GM23338 (cell line): Measurements from ENCODE around the gene PLS3. TPM values are rescaled to one million over a fixed set of nuclear protein-coding genes. Genes with fewer than 3 reads are reported as not detected.

ENCODE experiments used
- ATAC-seq: fragments of 200-7000 bp; cut with Tn5 transposase; 3 replicates; pipeline ENCODE4 v1.9.1; 2020
- DNase-seq: peaks from one replicate; pipeline ENCODE4 v3.0.0-alpha.2; 2015; ENCODE audit warnings: low spot score
- H2AFZ ChIP-seq: fragments of 200-600 bp; sonication (generic); 2 replicates; pipeline ENCODE4 v1.8.0; 2016; ENCODE audit warnings: antibody characterized with exemption, mild to moderate bottlenecking, moderate library complexity
- H3F3A ChIP-seq: fragments of 200-600 bp; sonication (generic); replicated peaks from 2 replicates; pipeline ENCODE4 v1.8.0; 2017; ENCODE audit warnings: antibody characterized with exemption, mixed run types, low read depth
- H3K27ac ChIP-seq: fragments of 200-600 bp; sonication (generic); 2 replicates; pipeline ENCODE4 v1.6.1; 2016; ENCODE audit warnings: low read depth
- H3K27me3 ChIP-seq: fragments of 200-600 bp; sonication (generic); 2 replicates; pipeline ENCODE4 v1.8.0; 2016; ENCODE audit warnings: mild to moderate bottlenecking, mixed run types, moderate library complexity; ENCODE audit not compliant: insufficient read depth
- H3K36me3 ChIP-seq: fragments of 200-600 bp; sonication (generic); 2 replicates; pipeline ENCODE4 v1.8.0; 2016; ENCODE audit warnings: mild to moderate bottlenecking; ENCODE audit not compliant: insufficient read depth
- H3K4me1 ChIP-seq: fragments of 200-600 bp; sonication (generic); 2 replicates; pipeline ENCODE4 v1.8.0; 2016; ENCODE audit warnings: mild to moderate bottlenecking, moderate library complexity; ENCODE audit not compliant: insufficient read depth
- H3K4me2 ChIP-seq: fragments of 200-600 bp; sonication (generic); 2 replicates; pipeline ENCODE4 v1.7.1; 2017; ENCODE audit warnings: mixed run types
- H3K4me3 ChIP-seq: fragments of 200-600 bp; sonication (generic); 2 replicates; pipeline ENCODE4 v1.6.1; 2016; ENCODE audit warnings: mixed run types
- H3K79me2 ChIP-seq: fragments of 200-600 bp; sonication (generic); replicated peaks from 2 replicates; pipeline ENCODE4 v1.8.0; 2017; ENCODE audit warnings: mild to moderate bottlenecking; ENCODE audit not compliant: insufficient read depth
- H3K9me2 ChIP-seq: fragments of 200-600 bp; sonication (generic); 2 replicates; pipeline ENCODE4 v1.8.0; 2017; ENCODE audit not compliant: insufficient read depth
- H4K20me1 ChIP-seq: fragments of 200-600 bp; sonication (generic); replicated peaks from 2 replicates; pipeline ENCODE4 v1.8.0; 2017; ENCODE audit warnings: mild to moderate bottlenecking; ENCODE audit not compliant: insufficient read depth
- H3K27ac Mint-ChIP-seq: 2 replicates; pipeline ENCODE4 v1.8.0; 2020; ENCODE audit warnings: inconsistent platforms, mild to moderate bottlenecking, moderate library complexity, mixed read lengths
- H3K27me3 Mint-ChIP-seq: 3 replicates; pipeline ENCODE4 v1.8.0; 2022; ENCODE audit warnings: low read depth, mild to moderate bottlenecking, moderate library complexity, mixed read lengths, inconsistent platforms; ENCODE audit not compliant: insufficient read depth, poor library complexity
- H3K36me3 Mint-ChIP-seq: 3 replicates; pipeline ENCODE4 v1.8.0; 2021; ENCODE audit warnings: low read depth, mild to moderate bottlenecking, inconsistent platforms, moderate library complexity, mixed read lengths
- H3K4me1 Mint-ChIP-seq: 3 replicates; pipeline ENCODE4 v1.8.0; 2020; ENCODE audit warnings: mild to moderate bottlenecking, inconsistent platforms, mixed read lengths
- H3K4me3 Mint-ChIP-seq: 3 replicates; pipeline ENCODE4 v1.8.0; 2021; ENCODE audit warnings: moderate library complexity, mild to moderate bottlenecking, inconsistent platforms, mixed read lengths
- H3K9me3 Mint-ChIP-seq: 3 replicates; pipeline ENCODE4 v1.8.0; 2020; ENCODE audit warnings: moderate library complexity, mild to moderate bottlenecking, inconsistent platforms, mixed read lengths
- EZH2 ChIP-seq: fragments of 200-600 bp; sonication (generic); IDR thresholded peaks from one replicate; pipeline ENCODE4 v1.8.0; 2017; ENCODE audit warnings: antibody characterized with exemption, mild to moderate bottlenecking, low read depth; ENCODE audit not compliant: unreplicated experiment
- EZH2phosphoT487 ChIP-seq: fragments of 200-600 bp; sonication (generic); IDR thresholded peaks from one replicate; pipeline ENCODE4 v1.8.1; 2018; ENCODE audit warnings: antibody characterized with exemption; ENCODE audit not compliant: unreplicated experiment
- JUNB ChIP-seq: IDR thresholded peaks from one replicate; pipeline ENCODE4 v1.6.1; 2016; ENCODE audit warnings: antibody characterized with exemption; ENCODE audit not compliant: unreplicated experiment
- NANOG ChIP-seq: IDR thresholded peaks from 2 replicates; pipeline ENCODE4 v1.6.1; 2016; ENCODE audit warnings: antibody characterized with exemption, borderline replicate concordance
- POLR2AphosphoS5 ChIP-seq: IDR thresholded peaks from 2 replicates; pipeline ENCODE4 v1.6.1; 2016; ENCODE audit warnings: antibody characterized with exemption, low read depth
- polyA plus RNA-seq: library from polyadenylated mRNA; unstranded; fragments of >200 nt; fragmentation: Nextera tagmentation; extraction: Ambion mirVana; gene quantifications from 2 replicates; pipeline ENCODE4 v1.2.1, GENCODE V29; 2016
- total RNA-seq: library from RNA; depleted of rRNA; stranded (reverse); fragments of >200 nt; shearing (Covaris generic); gene quantifications from 2 replicates; pipeline ENCODE4 v1.2.3, GENCODE V29; 2014
- TF ChIP-seq, protein P1 (sequence below): IDR thresholded peaks from 2 replicates; pipeline ENCODE4 v1.6.1; 2016; ENCODE audit warnings: antibody characterized with exemption
- TF ChIP-seq, protein P2 (sequence below), 2 experiments: fragments of 200-600 bp in 1 of 2; sonication (generic) in 1 of 2; conservative IDR thresholded peaks; 2 replicates each; pipeline versions ENCODE4 v1.5.1 to v1.6.1; 2016 to 2017; ENCODE audit warnings: antibody characterized with exemption in 2 of 2, low read depth in 2 of 2, mild to moderate bottlenecking in 2 of 2, moderate library complexity in 1 of 2
- TF ChIP-seq, protein P3 (sequence below): fragments of 250-450 bp; sonication (Bioruptor Pico); IDR thresholded peaks from 2 replicates; pipeline ENCODE4 v1.5.0; 2020; ENCODE audit warnings: mild to moderate bottlenecking, moderate library complexity
- TF ChIP-seq, protein P4 (sequence below): IDR thresholded peaks from one replicate; pipeline ENCODE4 v1.6.1; 2018; ENCODE audit warnings: antibody characterized with exemption; ENCODE audit not compliant: unreplicated experiment

PLS3 gene
- total and polyA plus RNA-seq, 2 experiments from 2014 or later: 81.6 to 128 TPM

DNA sequence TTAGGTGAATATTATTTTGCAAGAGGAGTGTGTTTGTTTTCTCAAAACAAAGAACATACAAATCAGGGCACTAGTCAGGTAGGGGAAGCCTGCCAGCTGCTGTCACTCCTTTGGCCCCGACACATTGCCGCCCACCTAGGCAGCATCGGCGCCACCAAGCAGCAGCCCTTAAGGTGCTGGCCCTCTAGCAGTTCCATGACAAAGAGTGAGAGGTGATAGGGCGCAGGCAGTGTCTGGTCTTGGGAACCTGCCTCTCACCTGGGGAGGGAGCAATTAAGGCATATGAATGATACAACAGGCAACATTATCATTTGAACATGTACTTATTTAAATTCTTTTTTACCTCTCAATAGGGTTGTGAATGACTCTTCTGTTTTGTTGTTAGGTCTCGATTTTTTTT is 135.1 kb downstream of the PLS3 start:
- Histone ChIP-seq H3K79me2 (no peaks in the 10 kb centered on the region), H3K4me1 (peaks cover 22% of the 10 kb centered on the region), H3K27me3 (no peaks in the 10 kb centered on the region), H3K4me2 (no peak overlapping the region), H4K20me1 (no peaks in the 10 kb centered on the region), H3K27ac (peak overlapping the region; percentile 86; the same call in 1 of the 2 replicates), H3K4me3 (no peak overlapping the region; the same call in 1 of the 2 replicates), H2AFZ (no peak overlapping the region), H3K9me2 (no peaks in the 10 kb centered on the region), H3F3A (no peaks in the 10 kb centered on the region), H3K36me3 (no peaks in the 10 kb centered on the region)
- H3K9me3 Mint-ChIP-seq: 0 out of 3 replicates have a peak, but pooled peaks cover 2% of the 10 kb centered on the region
- peaks cover 4% of the 10 kb centered on the region for H3K27me3 Mint-ChIP-seq
- H3K4me3 Mint-ChIP-seq: no peak overlapping the region
- TF ChIP-seq, protein P1, sequence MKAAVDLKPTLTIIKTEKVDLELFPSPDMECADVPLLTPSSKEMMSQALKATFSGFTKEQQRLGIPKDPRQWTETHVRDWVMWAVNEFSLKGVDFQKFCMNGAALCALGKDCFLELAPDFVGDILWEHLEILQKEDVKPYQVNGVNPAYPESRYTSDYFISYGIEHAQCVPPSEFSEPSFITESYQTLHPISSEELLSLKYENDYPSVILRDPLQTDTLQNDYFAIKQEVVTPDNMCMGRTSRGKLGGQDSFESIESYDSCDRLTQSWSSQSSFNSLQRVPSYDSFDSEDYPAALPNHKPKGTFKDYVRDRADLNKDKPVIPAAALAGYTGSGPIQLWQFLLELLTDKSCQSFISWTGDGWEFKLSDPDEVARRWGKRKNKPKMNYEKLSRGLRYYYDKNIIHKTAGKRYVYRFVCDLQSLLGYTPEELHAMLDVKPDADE: no peak
- TF ChIP-seq POLR2AphosphoS5: peak; percentile 38; the same call in 1 of the 2 replicates
- peak; percentile 83 for TF ChIP-seq NANOG
- TF ChIP-seq, protein P2, sequence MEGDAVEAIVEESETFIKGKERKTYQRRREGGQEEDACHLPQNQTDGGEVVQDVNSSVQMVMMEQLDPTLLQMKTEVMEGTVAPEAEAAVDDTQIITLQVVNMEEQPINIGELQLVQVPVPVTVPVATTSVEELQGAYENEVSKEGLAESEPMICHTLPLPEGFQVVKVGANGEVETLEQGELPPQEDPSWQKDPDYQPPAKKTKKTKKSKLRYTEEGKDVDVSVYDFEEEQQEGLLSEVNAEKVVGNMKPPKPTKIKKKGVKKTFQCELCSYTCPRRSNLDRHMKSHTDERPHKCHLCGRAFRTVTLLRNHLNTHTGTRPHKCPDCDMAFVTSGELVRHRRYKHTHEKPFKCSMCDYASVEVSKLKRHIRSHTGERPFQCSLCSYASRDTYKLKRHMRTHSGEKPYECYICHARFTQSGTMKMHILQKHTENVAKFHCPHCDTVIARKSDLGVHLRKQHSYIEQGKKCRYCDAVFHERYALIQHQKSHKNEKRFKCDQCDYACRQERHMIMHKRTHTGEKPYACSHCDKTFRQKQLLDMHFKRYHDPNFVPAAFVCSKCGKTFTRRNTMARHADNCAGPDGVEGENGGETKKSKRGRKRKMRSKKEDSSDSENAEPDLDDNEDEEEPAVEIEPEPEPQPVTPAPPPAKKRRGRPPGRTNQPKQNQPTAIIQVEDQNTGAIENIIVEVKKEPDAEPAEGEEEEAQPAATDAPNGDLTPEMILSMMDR (conservative IDR thresholded peaks at IDR 0.05; ENCODE audit: low read depth in 2 of 2): no peak
- no peak for TF ChIP-seq JUNB
- ATAC-seq: peak; percentile 85
- H3K27ac Mint-ChIP-seq: peak overlapping the region; percentile 88
- peaks cover 32% of the 10 kb centered on the region for H3K4me1 Mint-ChIP-seq
- DNase-seq: peak; percentile 40
- no peaks in the 10 kb centered on the region for H3K36me3 Mint-ChIP-seq

DNA sequence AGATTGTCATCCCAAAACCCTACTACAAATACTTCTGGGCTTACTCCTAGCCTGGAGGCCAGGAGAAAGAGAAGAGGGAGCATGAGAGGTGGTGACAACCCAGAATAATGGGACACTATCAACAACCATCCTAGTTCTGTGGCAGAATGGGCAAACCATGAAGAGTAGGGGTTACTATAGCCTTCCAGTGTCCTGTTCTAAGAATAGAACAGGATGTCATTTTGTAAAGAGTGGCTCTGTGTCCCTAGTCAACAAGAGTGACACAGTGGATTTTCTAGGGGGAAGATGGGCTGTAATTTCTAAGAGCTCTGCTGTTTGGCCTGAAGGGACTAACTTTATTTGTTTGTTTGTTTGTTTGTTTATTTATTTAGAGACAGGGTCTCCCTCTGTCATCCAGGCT is 136.0 kb downstream of the PLS3 start:
- no peak overlapping the region for H3K4me2 ChIP-seq
- H3K4me3 Mint-ChIP-seq: no peak overlapping the region
- H3K4me1 ChIP-seq: peaks cover 22% of the 10 kb centered on the region
- no peaks in the 10 kb centered on the region for H3K9me2 ChIP-seq
- H3K36me3 ChIP-seq: no peaks in the 10 kb centered on the region
- no peaks in the 10 kb centered on the region for H3K9me3 Mint-ChIP-seq
- H3K4me3 ChIP-seq: no peak overlapping the region
- no peaks in the 10 kb centered on the region for H3F3A ChIP-seq
- peaks cover 30% of the 10 kb centered on the region for H3K4me1 Mint-ChIP-seq
- H3K27ac ChIP-seq: no peak overlapping the region
- ATAC-seq (no peak), DNase-seq (no peak)
- H3K27ac Mint-ChIP-seq: no peak overlapping the region
- H3K36me3 Mint-ChIP-seq: no peaks in the 10 kb centered on the region
- H2AFZ ChIP-seq: no peak overlapping the region
- H3K27me3 Mint-ChIP-seq: peaks cover 4% of the 10 kb centered on the region
- no peaks in the 10 kb centered on the region for H3K79me2 ChIP-seq
- H4K20me1 ChIP-seq: no peaks in the 10 kb centered on the region
- no peaks in the 10 kb centered on the region for H3K27me3 ChIP-seq
- TF ChIP-seq, protein P3, sequence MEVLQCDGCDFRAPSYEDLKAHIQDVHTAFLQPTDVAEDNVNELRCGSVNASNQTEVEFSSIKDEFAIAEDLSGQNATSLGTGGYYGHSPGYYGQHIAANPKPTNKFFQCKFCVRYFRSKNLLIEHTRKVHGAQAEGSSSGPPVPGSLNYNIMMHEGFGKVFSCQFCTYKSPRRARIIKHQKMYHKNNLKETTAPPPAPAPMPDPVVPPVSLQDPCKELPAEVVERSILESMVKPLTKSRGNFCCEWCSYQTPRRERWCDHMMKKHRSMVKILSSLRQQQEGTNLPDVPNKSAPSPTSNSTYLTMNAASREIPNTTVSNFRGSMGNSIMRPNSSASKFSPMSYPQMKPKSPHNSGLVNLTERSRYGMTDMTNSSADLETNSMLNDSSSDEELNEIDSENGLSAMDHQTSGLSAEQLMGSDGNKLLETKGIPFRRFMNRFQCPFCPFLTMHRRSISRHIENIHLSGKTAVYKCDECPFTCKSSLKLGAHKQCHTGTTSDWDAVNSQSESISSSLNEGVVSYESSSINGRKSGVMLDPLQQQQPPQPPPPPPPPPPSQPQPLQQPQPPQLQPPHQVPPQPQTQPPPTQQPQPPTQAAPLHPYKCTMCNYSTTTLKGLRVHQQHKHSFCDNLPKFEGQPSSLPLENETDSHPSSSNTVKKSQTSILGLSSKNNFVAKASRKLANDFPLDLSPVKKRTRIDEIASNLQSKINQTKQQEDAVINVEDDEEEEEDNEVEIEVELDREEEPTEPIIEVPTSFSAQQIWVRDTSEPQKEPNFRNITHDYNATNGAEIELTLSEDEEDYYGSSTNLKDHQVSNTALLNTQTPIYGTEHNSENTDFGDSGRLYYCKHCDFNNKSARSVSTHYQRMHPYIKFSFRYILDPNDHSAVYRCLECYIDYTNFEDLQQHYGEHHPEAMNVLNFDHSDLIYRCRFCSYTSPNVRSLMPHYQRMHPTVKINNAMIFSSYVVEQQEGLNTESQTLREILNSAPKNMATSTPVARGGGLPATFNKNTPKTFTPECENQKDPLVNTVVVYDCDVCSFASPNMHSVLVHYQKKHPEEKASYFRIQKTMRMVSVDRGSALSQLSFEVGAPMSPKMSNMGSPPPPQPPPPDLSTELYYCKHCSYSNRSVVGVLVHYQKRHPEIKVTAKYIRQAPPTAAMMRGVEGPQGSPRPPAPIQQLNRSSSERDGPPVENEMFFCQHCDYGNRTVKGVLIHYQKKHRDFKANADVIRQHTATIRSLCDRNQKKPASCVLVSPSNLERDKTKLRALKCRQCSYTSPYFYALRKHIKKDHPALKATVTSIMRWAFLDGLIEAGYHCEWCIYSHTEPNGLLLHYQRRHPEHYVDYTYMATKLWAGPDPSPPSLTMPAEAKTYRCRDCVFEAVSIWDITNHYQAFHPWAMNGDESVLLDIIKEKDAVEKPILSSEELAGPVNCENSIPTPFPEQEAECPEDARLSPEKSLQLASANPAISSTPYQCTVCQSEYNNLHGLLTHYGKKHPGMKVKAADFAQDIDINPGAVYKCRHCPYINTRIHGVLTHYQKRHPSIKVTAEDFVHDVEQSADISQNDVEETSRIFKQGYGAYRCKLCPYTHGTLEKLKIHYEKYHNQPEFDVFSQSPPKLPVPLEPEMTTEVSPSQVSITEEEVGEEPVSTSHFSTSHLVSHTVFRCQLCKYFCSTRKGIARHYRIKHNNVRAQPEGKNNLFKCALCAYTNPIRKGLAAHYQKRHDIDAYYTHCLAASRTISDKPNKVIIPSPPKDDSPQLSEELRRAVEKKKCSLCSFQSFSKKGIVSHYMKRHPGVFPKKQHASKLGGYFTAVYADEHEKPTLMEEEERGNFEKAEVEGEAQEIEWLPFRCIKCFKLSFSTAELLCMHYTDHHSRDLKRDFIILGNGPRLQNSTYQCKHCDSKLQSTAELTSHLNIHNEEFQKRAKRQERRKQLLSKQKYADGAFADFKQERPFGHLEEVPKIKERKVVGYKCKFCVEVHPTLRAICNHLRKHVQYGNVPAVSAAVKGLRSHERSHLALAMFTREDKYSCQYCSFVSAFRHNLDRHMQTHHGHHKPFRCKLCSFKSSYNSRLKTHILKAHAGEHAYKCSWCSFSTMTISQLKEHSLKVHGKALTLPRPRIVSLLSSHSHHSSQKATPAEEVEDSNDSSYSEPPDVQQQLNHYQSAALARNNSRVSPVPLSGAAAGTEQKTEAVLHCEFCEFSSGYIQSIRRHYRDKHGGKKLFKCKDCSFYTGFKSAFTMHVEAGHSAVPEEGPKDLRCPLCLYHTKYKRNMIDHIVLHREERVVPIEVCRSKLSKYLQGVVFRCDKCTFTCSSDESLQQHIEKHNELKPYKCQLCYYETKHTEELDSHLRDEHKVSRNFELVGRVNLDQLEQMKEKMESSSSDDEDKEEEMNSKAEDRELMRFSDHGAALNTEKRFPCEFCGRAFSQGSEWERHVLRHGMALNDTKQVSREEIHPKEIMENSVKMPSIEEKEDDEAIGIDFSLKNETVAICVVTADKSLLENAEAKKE (CRISPR knock-in tag): no peak
- no peak for TF ChIP-seq JUNB
- no peak for TF ChIP-seq NANOG
- TF ChIP-seq EZH2: no peak
- TF ChIP-seq, protein P4, sequence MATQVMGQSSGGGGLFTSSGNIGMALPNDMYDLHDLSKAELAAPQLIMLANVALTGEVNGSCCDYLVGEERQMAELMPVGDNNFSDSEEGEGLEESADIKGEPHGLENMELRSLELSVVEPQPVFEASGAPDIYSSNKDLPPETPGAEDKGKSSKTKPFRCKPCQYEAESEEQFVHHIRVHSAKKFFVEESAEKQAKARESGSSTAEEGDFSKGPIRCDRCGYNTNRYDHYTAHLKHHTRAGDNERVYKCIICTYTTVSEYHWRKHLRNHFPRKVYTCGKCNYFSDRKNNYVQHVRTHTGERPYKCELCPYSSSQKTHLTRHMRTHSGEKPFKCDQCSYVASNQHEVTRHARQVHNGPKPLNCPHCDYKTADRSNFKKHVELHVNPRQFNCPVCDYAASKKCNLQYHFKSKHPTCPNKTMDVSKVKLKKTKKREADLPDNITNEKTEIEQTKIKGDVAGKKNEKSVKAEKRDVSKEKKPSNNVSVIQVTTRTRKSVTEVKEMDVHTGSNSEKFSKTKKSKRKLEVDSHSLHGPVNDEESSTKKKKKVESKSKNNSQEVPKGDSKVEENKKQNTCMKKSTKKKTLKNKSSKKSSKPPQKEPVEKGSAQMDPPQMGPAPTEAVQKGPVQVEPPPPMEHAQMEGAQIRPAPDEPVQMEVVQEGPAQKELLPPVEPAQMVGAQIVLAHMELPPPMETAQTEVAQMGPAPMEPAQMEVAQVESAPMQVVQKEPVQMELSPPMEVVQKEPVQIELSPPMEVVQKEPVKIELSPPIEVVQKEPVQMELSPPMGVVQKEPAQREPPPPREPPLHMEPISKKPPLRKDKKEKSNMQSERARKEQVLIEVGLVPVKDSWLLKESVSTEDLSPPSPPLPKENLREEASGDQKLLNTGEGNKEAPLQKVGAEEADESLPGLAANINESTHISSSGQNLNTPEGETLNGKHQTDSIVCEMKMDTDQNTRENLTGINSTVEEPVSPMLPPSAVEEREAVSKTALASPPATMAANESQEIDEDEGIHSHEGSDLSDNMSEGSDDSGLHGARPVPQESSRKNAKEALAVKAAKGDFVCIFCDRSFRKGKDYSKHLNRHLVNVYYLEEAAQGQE: no peak
- TF ChIP-seq POLR2AphosphoS5: no peak
- TF ChIP-seq EZH2phosphoT487: no peak
